Prostate gland (tissue), 2 donors: ENCODE measurements around the gene RET. TPM values are rescaled to one million over a fixed set of nuclear protein-coding genes. Genes with fewer than 3 reads are reported as not detected.

Source experiments
- DNase-seq: peaks from one replicate; pipeline ENCODE4 v3.0.0-alpha.2; 2019; ENCODE audit warnings: low spot score
- H3K27ac ChIP-seq, 2 donors: fragments of 200-600 bp; sonication (generic); 2 replicates each; pipeline ENCODE4 v1.5.1; 2017 to 2019
- H3K27me3 ChIP-seq: fragments of 200-600 bp; sonication (generic); replicated peaks from 2 replicates; pipeline ENCODE4 v1.5.1; 2019; ENCODE audit not compliant: insufficient read depth
- H3K36me3 ChIP-seq, 2 donors: fragments of 200-600 bp; sonication (generic); 1 replicate in 1 of 2; 2 replicates in 1 of 2; pipeline versions ENCODE4 v1.5.1 to v1.8.1; 2017 to 2019
- H3K4me1 ChIP-seq: fragments of 200-600 bp; sonication (generic); replicated peaks from 2 replicates; pipeline ENCODE4 v1.5.1; 2019
- H3K4me3 ChIP-seq, 2 donors: fragments of 200-600 bp; sonication (generic); 2 replicates each; pipeline ENCODE4 v1.5.1; 2017 to 2019
- H3K9me3 ChIP-seq: fragments of 200-600 bp; sonication (generic); 2 replicates; pipeline ENCODE4 v1.5.1; 2017
- CTCF ChIP-seq, 4 experiments: fragments of 200-600 bp in 2 of 4; fragments of 450-650 bp in 2 of 4; sonication (generic) in 2 of 4; IDR thresholded peaks; 1 replicate in 3 of 4; 2 replicates in 1 of 4; pipeline ENCODE4 v1.5.1; 2016 to 2019; ENCODE audit warnings: antibody characterized with exemption in 4 of 4, mild to moderate bottlenecking in 2 of 4, moderate library complexity in 2 of 4
- POLR2A ChIP-seq: fragments of 450-650 bp; IDR thresholded peaks from one replicate; pipeline ENCODE4 v1.6.1; 2016; ENCODE audit warnings: antibody characterized with exemption, mild to moderate bottlenecking
- POLR2AphosphoS5 ChIP-seq: sonication (generic); formaldehyde crosslinking; IDR thresholded peaks from one replicate; pipeline ENCODE4 v1.6.1; 2017; ENCODE audit warnings: antibody characterized with exemption
- WGBS: methylation state at CpG from one replicate; pipeline ENCODE4 v1.1.5; 2018; 5-methylcytosine and 5-hydroxymethylcytosine counted together
- intact Hi-C: fragments of 100-400 bp; cut with DNase I; formaldehyde crosslinking; loops from one replicate; pipeline ENCODE4 v1.14.2; 2022
- total RNA-seq, 2 donors: library from RNA; depleted of rRNA; stranded (reverse); fragments of >200 nt; gene quantifications; one replicate each; pipeline ENCODE4 v1.1.0, GENCODE V29; 2016

The RET gene
- total RNA-seq, 2 donors from 2014 or later: 3.6 to 8.7 TPM

- Histone ChIP-seq H3K27ac (no peak overlapping the region), H3K9me3 (no peaks in the 10 kb centered on the region), H3K4me1 (no peaks in the 10 kb centered on the region), H3K27me3 (no peaks in the 10 kb centered on the region), H3K36me3 (no peaks in the 10 kb centered on the region), H3K4me3 (no peak overlapping the region)
- TF ChIP-seq CTCF (IDR thresholded peaks at IDR 0.05) (no peak), POLR2AphosphoS5 (no peak), POLR2A (no peak)
- no peak for DNase-seq
- 13% methylated on average over 4 of the region's 4 CpGs for WGBS
- intact Hi-C loops: no loop called here
Observed at GRCh38 chr10:43035800-43036199, 41.1 kb upstream of the RET start.

GRCh38 chr10:43036481-43037428, 40.1 kb upstream of the RET start:
- TF ChIP-seq POLR2A (no peak), CTCF (IDR thresholded peaks at IDR 0.05) (no peak), POLR2AphosphoS5 (no peak)
- Histone ChIP-seq H3K4me1 (no peaks in the 10 kb centered on the region), H3K9me3 (no peaks in the 10 kb centered on the region), H3K36me3 (no peaks in the 10 kb centered on the region), H3K27ac (no peak overlapping the region), H3K4me3 (no peak overlapping the region), H3K27me3 (no peaks in the 10 kb centered on the region)
- 89% methylated on average over 16 of the region's 16 CpGs for WGBS
- intact Hi-C loops: no loop called here
- DNase-seq: no peak

- intact Hi-C loops: no loop called here
- H3K27me3 ChIP-seq: no peaks in the 10 kb centered on the region
- no peaks in the 10 kb centered on the region for H3K4me1 ChIP-seq
- H3K4me3 ChIP-seq: no peak overlapping the region
- H3K9me3 ChIP-seq: no peaks in the 10 kb centered on the region
- no peak overlapping the region for H3K27ac ChIP-seq
- no peak for TF ChIP-seq CTCF (IDR thresholded peaks at IDR 0.05)
- no peak for DNase-seq
- 93% methylated on average over 6 of the region's 6 CpGs for WGBS
- no peaks in the 10 kb centered on the region for H3K36me3 ChIP-seq
Observed at GRCh38 chr10:43037440-43037839, 39.4 kb upstream of the RET start.

GRCh38 chr10:43037942-43038782, 38.7 kb upstream of the RET start:
- Histone ChIP-seq H3K36me3 (no peaks in the 10 kb centered on the region), H3K9me3 (no peaks in the 10 kb centered on the region), H3K27me3 (no peaks in the 10 kb centered on the region), H3K4me3 (no peak overlapping the region), H3K27ac (no peak overlapping the region), H3K4me1 (no peaks in the 10 kb centered on the region)
- DNase-seq: no peak
- WGBS: 94% methylated on average over 14 of the region's 14 CpGs
- intact Hi-C loops: no loop called here
- no peak for TF ChIP-seq CTCF (IDR thresholded peaks at IDR 0.05)
- TF ChIP-seq POLR2AphosphoS5: no peak
- TF ChIP-seq POLR2A: no peak
